ENCODE measurements around the gene MYO3B. TPM values are rescaled to one million over a fixed set of nuclear protein-coding genes. Genes with fewer than 3 reads are reported as not detected.

Gene MYO3B
- total RNA-seq, 4 donors from 2014 or later: 0.09 to 9.1 TPM; not detected in 2

GRCh38 chr2:170322140-170322766 is 144.3 kb downstream of the MYO3B start:
- Histone ChIP-seq H3K27ac (no peak overlapping the region), H3K27me3 (no peaks in the 10 kb centered on the region), H3K4me3 (no peak overlapping the region), H3K9me3 (peaks cover 3 to 6% of the 10 kb centered on the region in 2 donors), H3K4me1 (no peaks in the 10 kb centered on the region), H3K36me3 (no peaks in the 10 kb centered on the region)
- intact Hi-C loops (cut with DNase I; ENCODE audit: low total_unique reads): no loop called here
- DNase-seq: no peak
- no peak for TF ChIP-seq CTCF (IDR thresholded peaks at IDR 0.05)
- TF ChIP-seq POLR2A (IDR thresholded peaks at IDR 0.05): no peak

GRCh38 chr2:170323743-170324142 is 145.8 kb downstream of the MYO3B start:
- Histone ChIP-seq H3K27ac (no peak overlapping the region), H3K4me1 (no peaks in the 10 kb centered on the region), H3K9me3 (peaks cover 3 to 6% of the 10 kb centered on the region in 2 donors), H3K4me3 (no peak overlapping the region), H3K27me3 (no peaks in the 10 kb centered on the region), H3K36me3 (no peaks in the 10 kb centered on the region)
- no peak for DNase-seq
- TF ChIP-seq CTCF (IDR thresholded peaks at IDR 0.05) (no peak), POLR2A (IDR thresholded peaks at IDR 0.05) (no peak)
- intact Hi-C loops (cut with DNase I; ENCODE audit: low total_unique reads): no loop called here

- no peak for DNase-seq
- intact Hi-C loops (cut with DNase I; ENCODE audit: low total_unique reads): no loop called here
Measured at GRCh38 chr2:170324640-170325046, 146.7 kb downstream of the MYO3B start.

GRCh38 chr2:170330881-170331280 is 152.9 kb downstream of the MYO3B start:
- H3K27ac ChIP-seq: no peak overlapping the region

More at GRCh38 chr2:170324640-170325046, 146.7 kb downstream of the MYO3B start:
- no peaks in the 10 kb centered on the region for H3K36me3 ChIP-seq
- no peaks in the 10 kb centered on the region for H3K4me1 ChIP-seq
- H3K27me3 ChIP-seq: no peaks in the 10 kb centered on the region
- H3K9me3 ChIP-seq: peaks cover 3 to 6% of the 10 kb centered on the region in 2 donors
- peak in 3 of 4 experiments; percentile 21 to 46 (median 36) for TF ChIP-seq CTCF (IDR thresholded peaks at IDR 0.05)
- no peak for TF ChIP-seq POLR2A (IDR thresholded peaks at IDR 0.05)
- H3K4me3 ChIP-seq: no peak overlapping the region
- H3K27ac ChIP-seq: no peak overlapping the region

More at GRCh38 chr2:170330881-170331280, 152.9 kb downstream of the MYO3B start:
- Histone ChIP-seq H3K4me1 (no peaks in the 10 kb centered on the region), H3K4me3 (no peak overlapping the region), H3K9me3 (no peaks in the 10 kb centered on the region), H3K36me3 (no peaks in the 10 kb centered on the region), H3K27me3 (no peaks in the 10 kb centered on the region)
- no peak for DNase-seq
- no peak for TF ChIP-seq CTCF (IDR thresholded peaks at IDR 0.05)
- TF ChIP-seq POLR2A (IDR thresholded peaks at IDR 0.05): no peak
- intact Hi-C loops (cut with DNase I; ENCODE audit: low total_unique reads): no loop called here

All from uterus (tissue), 4 donors.